Measurements from ENCODE around the gene KCNH2.
A peak's percentile ranks its signal among the peaks of the same experiment; 100 is the strongest.

Gene KCNH2

DNA sequence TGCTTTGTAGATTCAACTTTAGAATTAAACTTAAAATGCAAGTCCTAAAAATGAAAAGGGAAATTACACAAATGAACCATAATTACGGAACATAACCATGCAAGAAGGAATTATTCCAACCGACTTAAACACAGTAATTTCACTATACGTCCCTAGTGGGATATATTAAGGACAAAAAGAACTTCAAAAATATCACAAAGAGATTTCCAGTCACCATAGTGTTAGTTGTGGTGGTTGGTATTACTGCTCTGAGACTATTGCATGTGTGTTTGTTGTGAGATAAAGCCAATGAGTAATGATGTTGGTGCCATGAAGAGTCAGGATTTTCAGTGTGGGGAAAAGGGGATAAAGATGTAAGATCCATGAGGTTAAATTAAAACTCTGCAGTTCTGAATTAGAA, 49.6 kb downstream of the KCNH2 start:
- Mint-ChIP-seq H3K4me3 (no peak overlapping the region), H3K27me3 (peaks cover 23 to 36% of the 10 kb centered on the region in 2 donors), H3K4me1 (no peaks in the 10 kb centered on the region), H3K27ac (no peak overlapping the region), H3K36me3 (no peaks in the 10 kb centered on the region), H3K9me3 (no peaks in the 10 kb centered on the region)
- ATAC-seq (replicated peaks) (no peak), DNase-seq (no peak)

DNA sequence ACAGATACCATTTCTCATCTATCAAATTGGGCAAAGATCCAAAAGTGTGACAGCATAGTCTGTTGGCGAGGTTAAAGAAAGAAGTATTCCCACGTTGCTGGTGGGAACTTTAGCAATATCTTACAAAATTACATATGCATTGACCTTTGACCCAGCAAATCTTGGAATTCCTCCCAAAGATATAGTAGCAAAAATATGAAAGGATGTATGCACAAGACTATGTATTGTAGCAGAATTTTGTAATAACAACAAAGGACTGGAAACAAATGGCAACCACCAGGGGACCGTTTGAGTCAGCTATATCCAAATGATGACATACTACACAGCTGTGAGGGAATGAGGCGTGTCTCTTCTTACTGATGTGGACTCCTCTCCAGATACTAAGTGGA, 50.2 kb downstream of the KCNH2 start:
- ATAC-seq (replicated peaks), result peak in 1 of 2 donors; percentile 39
- no peaks in the 10 kb centered on the region for H3K9me3 Mint-ChIP-seq
- no peak overlapping the region for H3K4me3 Mint-ChIP-seq
- DNase-seq, result no peak
- H3K4me1 Mint-ChIP-seq, result no peaks in the 10 kb centered on the region
- H3K36me3 Mint-ChIP-seq, result no peaks in the 10 kb centered on the region
- H3K27ac Mint-ChIP-seq, result no peak overlapping the region
- peaks cover 20 to 32% of the 10 kb centered on the region in 2 donors for H3K27me3 Mint-ChIP-seq

DNA sequence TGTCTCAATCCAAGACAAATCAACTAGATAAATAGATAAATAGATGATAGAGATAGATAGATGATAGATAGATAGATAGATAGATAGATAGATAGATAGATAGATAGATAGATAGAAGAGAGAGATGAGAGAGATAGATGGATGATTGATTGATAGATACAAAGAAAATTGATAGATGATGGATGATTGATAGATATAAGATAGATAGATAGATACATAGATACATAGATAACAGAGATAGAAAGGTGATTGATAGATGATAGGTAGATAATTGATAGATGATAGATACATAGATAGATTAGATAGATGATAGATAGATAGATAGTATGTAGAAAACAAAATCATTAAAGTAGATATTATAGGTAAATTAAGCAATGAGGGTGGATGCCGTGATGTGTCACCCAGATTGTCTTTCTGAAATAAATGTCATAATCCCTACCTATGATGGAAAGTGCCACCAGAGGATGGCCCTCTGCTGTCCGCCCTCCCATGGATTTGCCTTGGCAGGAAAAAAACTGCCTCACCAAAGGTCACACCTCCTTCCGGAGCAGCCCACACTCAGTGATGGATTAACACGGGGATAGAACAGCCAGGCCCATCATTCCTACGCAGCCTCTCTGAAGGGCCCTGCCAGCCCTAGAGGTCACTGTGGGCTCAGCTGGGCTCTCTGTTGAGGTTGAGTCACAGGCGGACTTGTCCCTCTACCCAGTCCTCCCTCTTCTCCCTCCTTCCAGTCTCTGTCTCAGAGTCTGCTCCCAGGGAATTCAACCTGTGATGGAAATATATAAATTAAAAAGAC, 50.8 kb downstream of the KCNH2 start:
- H3K27me3 Mint-ChIP-seq, result peaks cover 25 to 36% of the 10 kb centered on the region in 2 donors
- no peak overlapping the region for H3K4me3 Mint-ChIP-seq
- no peak for DNase-seq

DNA sequence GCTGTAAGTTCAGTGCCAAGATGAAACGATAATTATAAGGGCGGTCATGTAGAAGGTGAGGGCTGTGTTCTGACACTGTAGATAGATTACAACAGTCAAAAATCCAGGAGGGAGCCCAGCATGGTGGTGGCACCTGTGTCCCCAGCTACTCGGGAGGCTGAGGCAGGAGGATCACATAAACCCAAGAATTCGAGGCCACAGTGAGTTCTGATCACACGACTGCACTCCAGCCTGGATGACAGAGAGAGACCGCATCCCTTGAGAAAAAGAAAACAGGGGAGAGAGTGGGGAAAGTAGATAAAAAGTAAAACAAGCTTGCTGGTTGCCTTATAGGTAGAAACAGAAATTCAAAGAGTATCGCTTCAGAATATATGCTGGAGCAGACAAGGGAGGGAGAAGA, 52.1 kb downstream of the KCNH2 start:
- H3K4me3 Mint-ChIP-seq, result no peak overlapping the region

More for the DNA sequence above, 50.8 kb downstream of the KCNH2 start:
- no peaks in the 10 kb centered on the region for H3K4me1 Mint-ChIP-seq
- no peaks in the 10 kb centered on the region for H3K9me3 Mint-ChIP-seq
- no peak for ATAC-seq (replicated peaks)
- H3K36me3 Mint-ChIP-seq, result no peaks in the 10 kb centered on the region
- H3K27ac Mint-ChIP-seq, result no peak overlapping the region

DNA sequence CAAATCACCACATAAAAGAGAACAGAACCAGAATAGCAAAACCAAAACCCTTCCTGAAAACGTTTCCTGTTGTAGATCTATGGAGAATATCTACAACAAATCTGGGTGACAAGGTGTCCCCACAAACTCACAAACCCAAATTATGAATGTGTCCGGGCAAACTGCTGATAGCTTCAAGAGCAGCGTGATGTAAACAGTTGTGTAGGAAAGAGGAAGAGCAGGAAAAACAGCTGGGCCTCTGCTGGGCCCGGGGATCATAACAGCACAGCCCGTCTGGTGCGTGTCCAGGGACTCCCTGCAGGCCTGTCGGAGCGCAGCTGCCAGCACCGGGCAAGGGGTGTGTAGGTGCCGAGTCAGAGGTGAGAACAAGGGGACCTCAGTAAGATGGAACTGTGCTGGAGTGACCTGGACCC, 53.7 kb downstream of the KCNH2 start:
- Mint-ChIP-seq H3K36me3 (no peaks in the 10 kb centered on the region), H3K27ac (no peak overlapping the region), H3K4me1 (no peaks in the 10 kb centered on the region), H3K27me3 (peaks cover 33 to 39% of the 10 kb centered on the region in 2 donors), H3K4me3 (no peak overlapping the region), H3K9me3 (no peaks in the 10 kb centered on the region)
- DNase-seq (no peak), ATAC-seq (replicated peaks) (no peak)

More for the DNA sequence above, 52.1 kb downstream of the KCNH2 start:
- peaks cover 28 to 32% of the 10 kb centered on the region in 2 donors for H3K27me3 Mint-ChIP-seq
- no peaks in the 10 kb centered on the region for H3K9me3 Mint-ChIP-seq
- no peak overlapping the region for H3K27ac Mint-ChIP-seq
- no peak for ATAC-seq (replicated peaks)
- no peaks in the 10 kb centered on the region for H3K4me1 Mint-ChIP-seq
- DNase-seq, result no peak
- H3K36me3 Mint-ChIP-seq, result no peaks in the 10 kb centered on the region

DNA sequence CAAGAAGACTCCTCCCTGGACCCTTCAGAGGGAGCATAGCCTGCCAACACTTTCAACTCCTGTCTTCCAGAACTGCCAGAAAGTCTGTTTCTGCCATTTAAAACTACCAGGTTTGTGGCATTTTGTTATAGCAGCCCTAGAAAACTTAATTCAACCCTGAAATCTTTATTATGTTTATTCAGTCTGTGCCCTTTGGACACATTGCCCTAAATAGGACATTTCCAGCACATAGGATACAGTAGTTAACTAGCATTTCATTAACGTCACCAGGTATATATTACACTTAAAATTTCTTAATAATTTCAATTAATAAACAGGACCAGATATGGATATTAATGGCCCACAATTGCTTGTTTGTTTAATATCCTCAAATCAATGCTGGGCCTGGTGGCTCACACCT, 54.3 kb downstream of the KCNH2 start:
- H3K4me3 Mint-ChIP-seq, result no peak overlapping the region
- H3K27me3 Mint-ChIP-seq, result peaks cover 38 to 43% of the 10 kb centered on the region in 2 donors
- DNase-seq (no peak), ATAC-seq (replicated peaks) (no peak)
- no peaks in the 10 kb centered on the region for H3K4me1 Mint-ChIP-seq
- no peaks in the 10 kb centered on the region for H3K36me3 Mint-ChIP-seq
- no peak overlapping the region for H3K27ac Mint-ChIP-seq
- no peaks in the 10 kb centered on the region for H3K9me3 Mint-ChIP-seq

DNA sequence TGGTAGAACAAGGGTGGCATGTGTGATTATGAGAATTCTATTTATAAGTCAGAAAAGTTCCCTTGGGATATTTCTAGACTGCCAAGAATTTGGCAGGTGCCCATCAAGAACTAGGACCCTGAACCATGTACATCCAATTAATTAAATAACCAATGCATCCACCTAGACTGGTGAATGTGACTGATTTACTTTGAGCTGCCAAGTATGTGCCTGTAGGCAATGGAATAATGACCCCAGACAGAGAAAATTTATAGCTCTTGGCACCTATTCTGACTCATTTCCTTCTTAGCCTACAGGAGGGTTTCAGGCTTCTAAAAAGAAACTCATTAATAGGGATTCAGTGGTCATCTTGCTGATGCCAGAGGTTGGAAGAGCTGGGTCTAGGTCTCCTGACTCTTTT, 54.9 kb downstream of the KCNH2 start:
- H3K9me3 Mint-ChIP-seq, result no peaks in the 10 kb centered on the region
- no peak for DNase-seq
- no peak for ATAC-seq (replicated peaks)
- H3K4me3 Mint-ChIP-seq, result no peak overlapping the region
- H3K4me1 Mint-ChIP-seq, result no peaks in the 10 kb centered on the region
- no peak overlapping the region for H3K27ac Mint-ChIP-seq
- H3K27me3 Mint-ChIP-seq, result peaks cover 38 to 45% of the 10 kb centered on the region in 2 donors
- H3K36me3 Mint-ChIP-seq, result no peaks in the 10 kb centered on the region

DNA sequence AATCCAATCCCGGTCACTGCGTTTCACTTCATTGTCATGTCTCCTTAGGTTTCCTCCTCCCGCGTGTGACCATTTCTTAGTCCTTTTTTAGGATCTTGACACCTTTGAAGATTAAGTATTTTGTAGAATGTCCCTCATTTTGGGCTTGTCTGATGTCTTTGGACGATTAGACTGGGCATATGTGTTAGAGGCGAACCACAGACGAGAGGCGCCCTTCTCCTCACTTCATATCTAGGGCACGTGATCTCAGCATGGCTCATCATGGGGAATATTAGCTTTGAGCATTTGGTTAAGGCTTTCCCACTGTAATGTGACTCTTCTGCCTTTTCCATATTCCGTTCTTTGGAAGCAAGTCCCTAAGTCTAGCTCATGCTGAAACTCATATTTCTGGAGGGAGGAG, 59.0 kb downstream of the KCNH2 start:
- H3K27me3 Mint-ChIP-seq, result peaks cover 37 to 46% of the 10 kb centered on the region in 2 donors
- no peak overlapping the region for H3K4me3 Mint-ChIP-seq
- ATAC-seq (replicated peaks) (no peak), DNase-seq (no peak)
- H3K27ac Mint-ChIP-seq, result no peak overlapping the region
- no peaks in the 10 kb centered on the region for H3K36me3 Mint-ChIP-seq
- H3K4me1 Mint-ChIP-seq, result no peaks in the 10 kb centered on the region
- H3K9me3 Mint-ChIP-seq, result no peaks in the 10 kb centered on the region

DNA sequence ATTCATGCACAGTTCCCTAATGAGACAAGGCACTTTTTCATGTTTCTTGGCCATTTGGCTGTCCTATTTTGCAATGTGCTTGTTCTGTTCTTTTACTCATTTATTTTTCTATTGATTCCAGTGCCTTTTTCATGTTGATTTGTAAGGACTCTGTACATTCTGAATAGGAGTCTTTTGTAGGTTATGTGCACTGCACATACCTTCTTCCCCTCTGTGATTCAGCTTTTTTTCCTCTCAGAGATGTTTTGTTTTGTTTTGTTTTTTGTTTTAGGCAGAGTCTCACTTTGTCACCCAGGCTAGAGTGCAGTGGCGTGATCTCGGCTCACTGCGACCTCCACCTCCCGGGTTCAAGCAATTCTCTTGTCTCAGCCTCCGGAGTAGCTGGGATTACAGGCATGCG, 59.7 kb downstream of the KCNH2 start:
- Mint-ChIP-seq H3K36me3 (no peaks in the 10 kb centered on the region), H3K27me3 (peaks cover 36 to 49% of the 10 kb centered on the region in 2 donors), H3K27ac (no peak overlapping the region), H3K4me3 (no peak overlapping the region), H3K9me3 (no peaks in the 10 kb centered on the region), H3K4me1 (no peaks in the 10 kb centered on the region)
- ATAC-seq (replicated peaks), result no peak
- no peak for DNase-seq

DNA sequence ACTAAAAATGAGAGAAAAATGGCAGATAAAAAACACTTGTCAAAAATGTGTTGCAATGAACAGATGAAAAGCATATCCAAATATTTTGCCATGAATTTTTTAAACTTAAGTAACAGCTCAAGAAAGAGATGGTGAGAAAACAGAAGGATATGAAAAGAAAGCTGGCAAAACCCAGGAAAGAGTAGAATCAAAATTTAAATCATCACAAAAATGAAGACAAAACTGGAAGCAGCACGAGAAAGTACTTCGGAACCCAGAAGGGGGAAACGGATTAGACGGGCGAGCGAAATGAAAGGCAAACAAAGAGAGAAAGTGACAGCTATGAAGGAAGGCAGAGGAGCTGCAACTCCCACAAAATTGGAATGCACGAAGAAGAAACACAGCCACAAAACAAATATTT, 60.2 kb downstream of the KCNH2 start:
- Mint-ChIP-seq H3K4me1 (no peaks in the 10 kb centered on the region), H3K27ac (no peak overlapping the region), H3K9me3 (no peaks in the 10 kb centered on the region), H3K36me3 (no peaks in the 10 kb centered on the region), H3K27me3 (peaks cover 36 to 49% of the 10 kb centered on the region in 2 donors), H3K4me3 (no peak overlapping the region)
- no peak for DNase-seq
- no peak for ATAC-seq (replicated peaks)

DNA sequence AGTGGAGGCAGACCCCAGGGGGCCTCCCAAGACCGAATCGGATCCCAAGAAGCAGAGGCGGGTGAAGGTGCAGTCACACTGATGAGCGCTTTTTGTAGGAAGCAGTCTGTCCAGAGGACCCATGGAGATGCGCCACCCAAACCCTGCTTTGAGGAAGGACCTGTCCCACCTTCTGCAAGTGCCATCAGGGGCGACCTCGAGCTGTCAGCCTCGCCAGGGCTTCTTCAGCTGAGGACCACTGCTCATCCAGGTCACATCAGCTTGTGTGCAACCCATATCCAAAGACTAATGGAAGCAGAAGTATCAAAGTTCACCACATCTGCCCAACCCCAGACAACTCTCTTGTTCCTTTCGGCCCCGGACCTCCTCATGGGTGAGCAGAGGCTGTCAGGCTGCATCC, 61.5 kb downstream of the KCNH2 start:
- H3K36me3 Mint-ChIP-seq, result no peaks in the 10 kb centered on the region
- no peaks in the 10 kb centered on the region for H3K9me3 Mint-ChIP-seq
- no peak for DNase-seq
- no peak for ATAC-seq (replicated peaks)
- H3K4me1 Mint-ChIP-seq, result no peaks in the 10 kb centered on the region
- H3K27ac Mint-ChIP-seq, result no peak overlapping the region
- no peak overlapping the region for H3K4me3 Mint-ChIP-seq
- peaks cover 35 to 45% of the 10 kb centered on the region in 2 donors for H3K27me3 Mint-ChIP-seq

DNA sequence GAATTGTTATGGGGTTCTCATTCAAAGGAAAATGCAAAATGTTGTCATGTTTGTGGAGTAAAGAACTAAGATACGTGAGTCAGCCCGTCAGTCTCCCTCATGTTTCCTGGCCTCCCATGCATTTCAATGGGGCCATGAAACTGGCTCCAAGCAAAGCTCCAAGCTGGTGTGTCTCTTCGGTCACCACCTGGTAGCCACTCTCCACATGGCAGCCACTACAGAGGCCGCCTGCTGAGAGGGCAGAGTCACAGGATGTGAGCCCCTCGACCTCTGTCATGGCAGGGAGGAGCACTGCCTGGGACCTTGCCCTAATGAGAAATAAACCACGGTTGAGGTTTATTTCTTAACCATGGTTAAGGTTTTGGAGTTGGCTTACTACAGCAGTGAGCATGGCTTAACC, 63.2 kb downstream of the KCNH2 start:
- Mint-ChIP-seq H3K27me3 (peaks cover 44 to 52% of the 10 kb centered on the region in 2 donors), H3K9me3 (no peaks in the 10 kb centered on the region), H3K4me1 (no peaks in the 10 kb centered on the region), H3K4me3 (no peak overlapping the region), H3K27ac (no peak overlapping the region), H3K36me3 (no peaks in the 10 kb centered on the region)
- ATAC-seq (replicated peaks) (no peak), DNase-seq (no peak)

DNA sequence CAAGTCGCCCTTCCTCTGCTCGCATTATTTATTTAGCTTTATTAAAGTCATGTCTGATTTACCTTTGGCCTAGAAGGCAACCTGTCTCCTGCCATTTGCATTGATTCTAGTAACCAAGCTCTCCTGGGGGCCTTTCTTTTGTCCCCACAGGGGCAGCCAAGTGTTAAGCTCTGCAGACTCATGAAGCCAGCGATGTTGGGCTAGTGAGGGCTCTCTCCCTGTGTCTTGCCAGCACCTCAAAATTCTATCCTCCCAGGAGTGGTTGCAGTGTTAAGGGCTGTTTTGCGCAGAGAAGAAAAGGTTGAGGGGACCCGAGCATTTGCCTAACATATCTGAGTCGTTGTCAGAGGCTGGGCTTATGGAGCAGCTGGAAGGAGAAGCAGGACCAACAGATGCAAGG, 63.9 kb downstream of the KCNH2 start:
- H3K9me3 Mint-ChIP-seq, result no peaks in the 10 kb centered on the region
- peaks cover 41 to 50% of the 10 kb centered on the region in 2 donors for H3K27me3 Mint-ChIP-seq
- H3K4me1 Mint-ChIP-seq, result no peaks in the 10 kb centered on the region
- no peak for DNase-seq
- H3K4me3 Mint-ChIP-seq, result no peak overlapping the region
- no peaks in the 10 kb centered on the region for H3K36me3 Mint-ChIP-seq
- H3K27ac Mint-ChIP-seq, result no peak overlapping the region
- ATAC-seq (replicated peaks), result no peak

DNA sequence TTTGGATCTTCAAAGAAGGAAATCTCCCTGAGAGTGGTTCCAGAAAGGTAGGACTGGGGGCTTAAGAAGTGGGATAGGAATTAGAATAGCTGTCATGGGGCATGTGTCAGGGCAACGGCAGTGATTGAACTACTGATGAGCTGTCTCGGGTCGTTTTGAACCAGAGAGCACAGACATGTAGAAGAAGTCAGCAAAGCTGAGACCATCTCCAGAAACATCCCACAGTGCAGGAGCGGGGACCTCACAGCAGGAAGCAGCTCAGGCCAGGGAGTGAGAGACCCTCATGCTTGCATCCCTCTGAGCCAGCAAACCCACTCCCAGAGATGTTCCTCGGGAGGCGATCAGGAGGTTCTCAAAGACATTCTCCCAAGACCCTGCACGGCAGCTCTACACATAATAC, 65.7 kb downstream of the KCNH2 start:
- no peaks in the 10 kb centered on the region for H3K36me3 Mint-ChIP-seq
- no peak overlapping the region for H3K27ac Mint-ChIP-seq
- DNase-seq (no peak), ATAC-seq (replicated peaks) (no peak)
- H3K27me3 Mint-ChIP-seq, result peaks cover 31 to 52% of the 10 kb centered on the region in 2 donors
- no peak overlapping the region for H3K4me3 Mint-ChIP-seq
- H3K4me1 Mint-ChIP-seq, result no peaks in the 10 kb centered on the region
- H3K9me3 Mint-ChIP-seq, result no peaks in the 10 kb centered on the region

DNA sequence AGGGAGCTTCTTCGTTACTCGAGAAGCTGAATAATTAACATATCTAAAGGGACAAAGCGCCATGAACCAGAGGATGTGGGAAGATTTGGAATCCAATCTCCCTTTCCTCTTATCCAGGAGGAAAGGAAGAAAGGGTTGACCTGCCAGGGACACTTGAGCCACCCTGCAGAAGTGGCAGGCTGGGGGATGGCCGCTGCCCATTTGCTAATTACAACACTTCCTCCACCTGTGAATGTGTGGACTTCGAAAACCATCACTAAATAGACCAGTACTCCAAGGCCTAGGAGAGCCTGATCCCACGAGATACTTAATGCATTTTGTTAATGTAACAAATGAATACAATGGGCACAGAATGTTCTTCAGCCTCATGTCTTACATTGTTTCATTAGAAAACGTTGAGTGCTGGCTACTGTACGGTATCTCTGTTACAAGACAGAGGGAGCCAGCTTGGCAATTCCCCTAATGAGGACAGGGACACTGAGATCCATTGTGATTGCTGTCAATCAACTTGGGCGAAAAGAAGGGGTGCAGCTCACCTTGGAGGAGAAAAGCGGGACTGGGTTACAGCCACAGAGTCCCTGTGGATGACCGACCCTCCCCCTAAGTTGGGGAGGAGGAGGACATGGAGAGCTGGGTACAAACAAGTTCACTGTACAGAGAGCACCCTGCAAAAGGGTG, 66.4 kb downstream of the KCNH2 start:
- no peaks in the 10 kb centered on the region for H3K36me3 Mint-ChIP-seq
- H3K27me3 Mint-ChIP-seq, result peaks cover 36 to 45% of the 10 kb centered on the region in 2 donors
- H3K4me3 Mint-ChIP-seq, result no peak overlapping the region
- H3K4me1 Mint-ChIP-seq, result no peaks in the 10 kb centered on the region
- DNase-seq (no peak), ATAC-seq (replicated peaks) (no peak)
- no peaks in the 10 kb centered on the region for H3K9me3 Mint-ChIP-seq
- no peak overlapping the region for H3K27ac Mint-ChIP-seq
